GM10847 (cell line): ENCODE data around the gene MMAB.

Experiments used
- POLR2A ChIP-seq: IDR thresholded peaks from 2 replicates; pipeline ENCODE4 v1.6.1; 2011; ENCODE audit not compliant: insufficient read length; ENCODE audit errors: extremely low read depth

MMAB gene

GRCh38 chr12:109558374-109559199, 14.7 kb downstream of the MMAB start:
- TF ChIP-seq POLR2A = no peak

GRCh38 chr12:109557805-109558204, 15.5 kb downstream of the MMAB start:
- no peak for TF ChIP-seq POLR2A

GRCh38 chr12:109557200-109557599, 16.1 kb downstream of the MMAB start:
- TF ChIP-seq POLR2A = no peak

GRCh38 chr12:109555431-109556315, 17.6 kb downstream of the MMAB start:
- TF ChIP-seq POLR2A = no peak

GRCh38 chr12:109554761-109555160, 18.5 kb downstream of the MMAB start:
- no peak for TF ChIP-seq POLR2A

- no peak for TF ChIP-seq POLR2A
These were observed 19.3 kb downstream of the MMAB start for GRCh38 chr12:109553906-109554500.

- no peak for TF ChIP-seq POLR2A
These were observed 19.8 kb downstream of the MMAB start for GRCh38 chr12:109553483-109553882.

- no peak for TF ChIP-seq POLR2A
These were observed 20.3 kb downstream of the MMAB start for GRCh38 chr12:109552971-109553370.

GRCh38 chr12:109551108-109551507, 22.2 kb downstream of the MMAB start:
- no peak for TF ChIP-seq POLR2A

- TF ChIP-seq POLR2A = no peak
These were observed 23.0 kb downstream of the MMAB start for GRCh38 chr12:109550281-109550680.

- TF ChIP-seq POLR2A = no peak
These were observed 23.6 kb downstream of the MMAB start for GRCh38 chr12:109549613-109550270.

- no peak for TF ChIP-seq POLR2A
These were observed 25.0 kb downstream of the MMAB start for GRCh38 chr12:109548258-109548657.

GRCh38 chr12:109547286-109547685, 26.0 kb downstream of the MMAB start:
- TF ChIP-seq POLR2A = no peak

GRCh38 chr12:109545826-109546225, 27.5 kb downstream of the MMAB start:
- no peak for TF ChIP-seq POLR2A

- no peak for TF ChIP-seq POLR2A
These were observed 28.3 kb downstream of the MMAB start for GRCh38 chr12:109544955-109545531.
